ENCODE results near the gene PCAT7. TPM values are rescaled to one million over a fixed set of nuclear protein-coding genes. Genes with fewer than 3 reads are reported as not detected.
A peak's percentile ranks its signal among the peaks of the same experiment; 100 is the strongest.

Gene PCAT7
- polyA plus RNA-seq, 1 donor from 2014 or later = 7.7 TPM

GRCh38 chr9:94534901-94535300 lies 20.0 kb upstream of the PCAT7 start:
- Histone ChIP-seq H3K27ac (ENCODE audit: low read length) (no peak overlapping the region), H3K4me2 (ENCODE audit: low read length) (no peak overlapping the region)

DNA sequence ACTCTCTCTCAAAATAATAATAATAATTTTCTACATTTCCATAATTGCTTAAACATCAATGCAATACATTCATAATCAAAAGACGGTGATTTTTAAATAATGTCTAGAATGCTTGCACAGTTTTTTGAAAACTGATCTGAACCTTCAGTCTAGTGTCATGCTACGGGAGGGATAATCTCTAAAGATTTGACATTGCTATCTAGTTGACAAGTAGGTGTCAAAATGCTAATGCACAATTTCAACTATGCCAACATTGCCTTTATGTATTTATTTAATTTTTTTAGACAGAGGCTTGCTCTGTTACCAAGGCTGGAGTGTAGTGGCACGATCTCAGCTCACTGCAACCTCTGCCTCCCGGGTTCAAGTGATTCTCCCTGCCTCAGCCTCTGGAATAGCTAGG lies 16.0 kb upstream of the PCAT7 start:
- Histone ChIP-seq H3F3A (ENCODE audit: insufficient read depth, low read length, poor library complexity, severe bottlenecking) (no peaks in the 10 kb centered on the region), H3K27me3 (ENCODE audit: insufficient read depth, low read depth, low read length) (no peaks in the 10 kb centered on the region), H2AFZ (ENCODE audit: low read depth, low read length) (no peak overlapping the region), H3K27ac (ENCODE audit: low read length) (no peak overlapping the region), H3K79me2 (replicated peaks; ENCODE audit: insufficient read depth, low read length) (no peaks in the 10 kb centered on the region), H3K9me3 (ENCODE audit: low read length) (no peaks in the 10 kb centered on the region), H3K36me3 (ENCODE audit: insufficient read depth, low read length) (no peaks in the 10 kb centered on the region), H3K9me2 (ENCODE audit: insufficient read depth, low read length) (no peaks in the 10 kb centered on the region), H3K4me2 (ENCODE audit: low read length) (no peak overlapping the region), H3K9ac (ENCODE audit: low read length) (no peak overlapping the region), H3K4me3 (ENCODE audit: low read length) (no peak overlapping the region), H4K20me1 (ENCODE audit: insufficient read depth) (no peaks in the 10 kb centered on the region)
- TF ChIP-seq EP300 (conservative IDR thresholded peaks at IDR 0.05; ENCODE audit: poor library complexity, severe bottlenecking) = peak; percentile 77
- TF ChIP-seq REST (IDR thresholded peaks at IDR 0.05; ENCODE audit: borderline replicate concordance) = no peak
- peak; percentile 76 for TF ChIP-seq POLR2AphosphoS5 (IDR thresholded peaks at IDR 0.05)
- TF ChIP-seq CTCF (IDR thresholded peaks at IDR 0.05; ENCODE audit: poor library complexity, severe bottlenecking) = no peak
- no peak for TF ChIP-seq SMC3 (conservative IDR thresholded peaks at IDR 0.05; ENCODE audit: poor library complexity)
- TF ChIP-seq RAD21 (conservative IDR thresholded peaks at IDR 0.05) = no peak

More at GRCh38 chr9:94534901-94535300, 20.0 kb upstream of the PCAT7 start:
- no peaks in the 10 kb centered on the region for H3K27me3 ChIP-seq (ENCODE audit: insufficient read depth, low read depth, low read length)
- H3K9ac ChIP-seq (ENCODE audit: low read length) = no peak overlapping the region
- H3K36me3 ChIP-seq (ENCODE audit: insufficient read depth, low read length) = no peaks in the 10 kb centered on the region
- no peaks in the 10 kb centered on the region for H4K20me1 ChIP-seq (ENCODE audit: insufficient read depth)
- no peaks in the 10 kb centered on the region for H3K79me2 ChIP-seq (replicated peaks; ENCODE audit: insufficient read depth, low read length)
- H3F3A ChIP-seq (ENCODE audit: insufficient read depth, low read length, poor library complexity, severe bottlenecking) = no peaks in the 10 kb centered on the region
- no peak for TF ChIP-seq REST (IDR thresholded peaks at IDR 0.05; ENCODE audit: borderline replicate concordance)
- TF ChIP-seq TAF1 (IDR thresholded peaks at IDR 0.05; ENCODE audit: low read depth) = no peak
- no peak for TF ChIP-seq EZH2 (IDR thresholded peaks at IDR 0.05; ENCODE audit: borderline replicate concordance, insufficient read depth, low read length, poor library complexity, severe bottlenecking)
- no peak for TF ChIP-seq RAD21 (conservative IDR thresholded peaks at IDR 0.05)
- no peak for TF ChIP-seq SMC3 (conservative IDR thresholded peaks at IDR 0.05; ENCODE audit: poor library complexity)
- no peak for TF ChIP-seq MXI1 (conservative IDR thresholded peaks at IDR 0.05; ENCODE audit: poor library complexity, severe bottlenecking)
- TF ChIP-seq CTCF (IDR thresholded peaks at IDR 0.05; ENCODE audit: poor library complexity, severe bottlenecking) = no peak
- no peak for TF ChIP-seq POLR2AphosphoS5 (IDR thresholded peaks at IDR 0.05)
- TF ChIP-seq EP300 (conservative IDR thresholded peaks at IDR 0.05; ENCODE audit: poor library complexity, severe bottlenecking) = no peak
- H3K4me3 ChIP-seq (ENCODE audit: low read length) = no peak overlapping the region
- no peaks in the 10 kb centered on the region for H3K9me2 ChIP-seq (ENCODE audit: insufficient read depth, low read length)
- no peak overlapping the region for H2AFZ ChIP-seq (ENCODE audit: low read depth, low read length)
- H3K9me3 ChIP-seq (ENCODE audit: low read length) = no peaks in the 10 kb centered on the region

Data from neural cell (in vitro differentiated cells).